Measurements from ENCODE around the gene TRAF5.
A peak's percentile ranks its signal among the peaks of the same experiment; 100 is the strongest.

The TRAF5 gene

GRCh38 chr1:211326140-211326527 is 499 bp upstream of the TRAF5 start:
- ChIA-PET CTCF (interaction anchor here (1.3 to 11.1 kb wide), 4 partner anchors 19 to 188 kb away, joined by 3 to 220 read pairs (median 18); no protein-coding TSS in a partner anchor), POLR2A (interaction anchor here (0.6 kb wide), 1 partner anchor 150 kb away, joined by 3 read pairs; no protein-coding TSS in a partner anchor)
- H3K4me3 ChIP-seq (ENCODE audit: low read depth, low read length) = peak overlapping the region; percentile 63
- DNase-seq (ENCODE audit: low read depth, low spot score) = no peak
- no peak for TF ChIP-seq CTCF (IDR thresholded peaks at IDR 0.05; ENCODE audit: insufficient read depth, low read length, missing control alignments)

- ChIA-PET POLR2A (interaction anchor here (0.5 to 1.1 kb wide), 3 partner anchors 11 to 153 kb away, joined by 3 to 5 read pairs (median 4); no protein-coding TSS in a partner anchor), CTCF (interaction anchor here (1.2 to 11.1 kb wide), 5 partner anchors 9 to 187 kb away, joined by 3 to 220 read pairs (median 5); no protein-coding TSS in a partner anchor)
- H3K4me3 ChIP-seq (ENCODE audit: low read depth, low read length) = peak overlapping the region; percentile 63
- no peak for TF ChIP-seq CTCF (IDR thresholded peaks at IDR 0.05; ENCODE audit: insufficient read depth, low read length, missing control alignments)
- DNase-seq (ENCODE audit: low read depth, low spot score) = no peak
These were observed 801 bp downstream of the TRAF5 start for GRCh38 chr1:211327346-211327921.

- POLR2A ChIA-PET = interaction anchor here (1.1 kb wide), 1 partner anchor 10 kb away, joined by 5 read pairs; no protein-coding TSS in a partner anchor
- H3K4me3 ChIP-seq (ENCODE audit: low read depth, low read length) = peak overlapping the region; percentile 63
- no peak for DNase-seq (ENCODE audit: low read depth, low spot score)
These were observed 1.6 kb downstream of the TRAF5 start for GRCh38 chr1:211328084-211328694.

GRCh38 chr1:211328866-211329475 is 2.3 kb downstream of the TRAF5 start:
- no peak overlapping the region for H3K4me3 ChIP-seq (ENCODE audit: low read depth, low read length)
- no peak for DNase-seq (ENCODE audit: low read depth, low spot score)
- TF ChIP-seq CTCF (IDR thresholded peaks at IDR 0.05; ENCODE audit: insufficient read depth, low read length, missing control alignments) = no peak
- ChIA-PET CTCF (interaction anchor here (0.8 to 11.1 kb wide), 8 partner anchors 10 to 223 kb away, joined by 3 to 220 read pairs (median 3); no protein-coding TSS in a partner anchor), POLR2A (no interaction called here)

More at GRCh38 chr1:211328084-211328694, 1.6 kb downstream of the TRAF5 start:
- no peak for TF ChIP-seq CTCF (IDR thresholded peaks at IDR 0.05; ENCODE audit: insufficient read depth, low read length, missing control alignments)
- CTCF ChIA-PET = interaction anchor here (0.8 to 11.1 kb wide), 8 partner anchors 11 to 224 kb away, joined by 3 to 220 read pairs (median 4); no protein-coding TSS in a partner anchor

GRCh38 chr1:211329764-211330201 is 3.1 kb downstream of the TRAF5 start:
- no peak for DNase-seq (ENCODE audit: low read depth, low spot score)
- no peak for TF ChIP-seq CTCF (IDR thresholded peaks at IDR 0.05; ENCODE audit: insufficient read depth, low read length, missing control alignments)
- ChIA-PET POLR2A (no interaction called here), CTCF (interaction anchor here (1.1 to 11.1 kb wide), 5 partner anchors 11 to 184 kb away, joined by 3 to 220 read pairs (median 4); no protein-coding TSS in a partner anchor)
- no peak overlapping the region for H3K4me3 ChIP-seq (ENCODE audit: low read depth, low read length)
